ENCODE results near the gene STAM2.

DNA sequence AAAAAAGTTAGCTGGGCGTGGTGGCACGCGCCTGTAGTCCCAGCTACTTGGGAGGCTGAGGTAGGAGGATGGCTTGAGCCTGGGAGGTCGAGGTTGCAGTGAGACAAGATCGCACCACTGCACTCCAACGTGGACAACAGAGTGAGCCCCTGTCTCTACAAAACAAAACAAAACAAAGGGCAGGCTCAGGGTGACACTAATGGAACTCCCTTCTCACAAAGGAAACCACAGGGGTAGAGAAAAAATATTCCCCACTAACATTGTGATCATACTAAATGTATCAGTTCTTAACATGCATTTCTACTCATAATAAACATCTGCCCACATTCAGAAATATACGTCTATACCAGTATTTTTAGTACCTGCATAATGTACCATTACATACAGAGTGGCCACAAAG, 21.1 kb downstream of the STAM2 start:
- TF ChIP-seq YY1 (IDR thresholded peaks at IDR 0.05; ENCODE audit: low read depth) (no peak), CEBPB (IDR thresholded peaks at IDR 0.05) (no peak), TAF1 (IDR thresholded peaks at IDR 0.05; ENCODE audit: low read depth) (no peak), RAD21 (IDR thresholded peaks at IDR 0.05; ENCODE audit: low read depth) (no peak), EGR1 (IDR thresholded peaks at IDR 0.05) (no peak), EP300 (IDR thresholded peaks at IDR 0.05; ENCODE audit: borderline replicate concordance) (no peak), TEAD4 (IDR thresholded peaks at IDR 0.05) (no peak), NFIC (IDR thresholded peaks at IDR 0.05) (no peak), FOXM1 (IDR thresholded peaks at IDR 0.05; ENCODE audit: borderline replicate concordance, low read depth) (no peak), ZBTB7A (IDR thresholded peaks at IDR 0.05; ENCODE audit: low read depth) (no peak), TCF12 (IDR thresholded peaks at IDR 0.05; ENCODE audit: low read depth) (no peak)
- TF ChIP-seq, protein P1, sequence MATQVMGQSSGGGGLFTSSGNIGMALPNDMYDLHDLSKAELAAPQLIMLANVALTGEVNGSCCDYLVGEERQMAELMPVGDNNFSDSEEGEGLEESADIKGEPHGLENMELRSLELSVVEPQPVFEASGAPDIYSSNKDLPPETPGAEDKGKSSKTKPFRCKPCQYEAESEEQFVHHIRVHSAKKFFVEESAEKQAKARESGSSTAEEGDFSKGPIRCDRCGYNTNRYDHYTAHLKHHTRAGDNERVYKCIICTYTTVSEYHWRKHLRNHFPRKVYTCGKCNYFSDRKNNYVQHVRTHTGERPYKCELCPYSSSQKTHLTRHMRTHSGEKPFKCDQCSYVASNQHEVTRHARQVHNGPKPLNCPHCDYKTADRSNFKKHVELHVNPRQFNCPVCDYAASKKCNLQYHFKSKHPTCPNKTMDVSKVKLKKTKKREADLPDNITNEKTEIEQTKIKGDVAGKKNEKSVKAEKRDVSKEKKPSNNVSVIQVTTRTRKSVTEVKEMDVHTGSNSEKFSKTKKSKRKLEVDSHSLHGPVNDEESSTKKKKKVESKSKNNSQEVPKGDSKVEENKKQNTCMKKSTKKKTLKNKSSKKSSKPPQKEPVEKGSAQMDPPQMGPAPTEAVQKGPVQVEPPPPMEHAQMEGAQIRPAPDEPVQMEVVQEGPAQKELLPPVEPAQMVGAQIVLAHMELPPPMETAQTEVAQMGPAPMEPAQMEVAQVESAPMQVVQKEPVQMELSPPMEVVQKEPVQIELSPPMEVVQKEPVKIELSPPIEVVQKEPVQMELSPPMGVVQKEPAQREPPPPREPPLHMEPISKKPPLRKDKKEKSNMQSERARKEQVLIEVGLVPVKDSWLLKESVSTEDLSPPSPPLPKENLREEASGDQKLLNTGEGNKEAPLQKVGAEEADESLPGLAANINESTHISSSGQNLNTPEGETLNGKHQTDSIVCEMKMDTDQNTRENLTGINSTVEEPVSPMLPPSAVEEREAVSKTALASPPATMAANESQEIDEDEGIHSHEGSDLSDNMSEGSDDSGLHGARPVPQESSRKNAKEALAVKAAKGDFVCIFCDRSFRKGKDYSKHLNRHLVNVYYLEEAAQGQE (IDR thresholded peaks at IDR 0.05; ENCODE audit: low read depth), result no peak
- TF ChIP-seq, protein P2, sequence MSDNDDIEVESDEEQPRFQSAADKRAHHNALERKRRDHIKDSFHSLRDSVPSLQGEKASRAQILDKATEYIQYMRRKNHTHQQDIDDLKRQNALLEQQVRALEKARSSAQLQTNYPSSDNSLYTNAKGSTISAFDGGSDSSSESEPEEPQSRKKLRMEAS (IDR thresholded peaks at IDR 0.05), result no peak
- TF ChIP-seq, protein P3, sequence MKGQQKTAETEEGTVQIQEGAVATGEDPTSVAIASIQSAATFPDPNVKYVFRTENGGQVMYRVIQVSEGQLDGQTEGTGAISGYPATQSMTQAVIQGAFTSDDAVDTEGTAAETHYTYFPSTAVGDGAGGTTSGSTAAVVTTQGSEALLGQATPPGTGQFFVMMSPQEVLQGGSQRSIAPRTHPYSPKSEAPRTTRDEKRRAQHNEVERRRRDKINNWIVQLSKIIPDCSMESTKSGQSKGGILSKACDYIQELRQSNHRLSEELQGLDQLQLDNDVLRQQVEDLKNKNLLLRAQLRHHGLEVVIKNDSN (IDR thresholded peaks at IDR 0.05), result no peak
